Stimulated activated CD4-positive, alpha-beta T cell treated with anti-CD3 and anti-CD28 coated beads, Interleukin-1b, Interleukin-23, amount 100 ng/mL, for 1 hour (primary cell): ENCODE data around the gene ST8SIA4.

Experiments used
- DNase-seq, 2 donors: peaks; one replicate each; pipeline ENCODE4 v3.0.0-alpha.2; 2020; ENCODE audit warnings: low read depth in 2 of 2

ST8SIA4 gene

GRCh38 chr5:100867039-100867562 lies 36.0 kb downstream of the ST8SIA4 start:
- no peak for DNase-seq

DNA sequence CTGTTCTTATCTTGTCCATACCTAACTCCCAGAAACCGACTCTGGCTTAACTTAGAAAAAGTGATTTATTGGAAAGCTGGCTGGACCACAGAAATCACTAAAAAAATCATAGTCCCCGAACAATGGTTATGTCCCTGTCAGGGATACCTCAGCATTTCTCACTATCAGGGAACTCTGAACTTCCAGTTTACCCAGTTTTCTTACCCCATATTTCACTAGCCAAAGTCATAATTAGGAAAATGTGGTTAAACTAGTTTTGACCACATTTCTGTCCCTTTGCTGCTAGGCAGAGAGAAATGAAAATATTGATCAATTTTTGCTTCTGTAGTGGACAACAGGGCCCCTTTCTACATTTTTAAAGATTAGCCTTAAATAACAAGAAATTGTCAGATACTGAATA lies 38.2 kb downstream of the ST8SIA4 start:
- no peak for DNase-seq

GRCh38 chr5:100863739-100864138 lies 39.3 kb downstream of the ST8SIA4 start:
- DNase-seq = no peak

GRCh38 chr5:100861148-100861547 lies 41.9 kb downstream of the ST8SIA4 start:
- no peak for DNase-seq

GRCh38 chr5:100860407-100860806 lies 42.7 kb downstream of the ST8SIA4 start:
- DNase-seq = no peak

DNA sequence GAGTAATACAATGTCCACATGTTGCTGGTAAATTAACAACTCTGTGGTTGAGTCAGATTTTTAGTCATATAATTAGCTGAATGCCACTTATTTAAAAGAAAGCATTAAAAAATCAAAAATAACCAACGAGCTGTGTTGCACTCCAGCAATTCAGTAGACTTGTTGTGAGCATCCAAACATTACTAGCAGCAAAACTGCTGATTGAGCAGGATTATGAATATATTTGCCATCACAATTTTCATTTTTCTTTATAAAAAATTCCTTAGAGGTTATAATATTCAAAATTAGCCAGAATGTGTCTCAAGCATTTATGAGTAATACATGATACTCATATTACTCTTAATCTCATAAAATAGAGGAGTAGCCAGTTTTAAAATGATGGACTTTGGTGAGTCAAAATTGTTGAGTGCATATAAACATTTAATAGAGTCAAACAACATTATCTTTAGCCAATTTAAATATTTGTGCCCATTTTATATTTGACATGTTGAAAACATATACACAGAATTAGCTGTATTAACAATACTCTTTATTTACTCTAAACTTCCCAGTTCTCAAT lies 44.0 kb downstream of the ST8SIA4 start:
- DNase-seq = no peak

GRCh38 chr5:100856462-100856861 lies 46.6 kb downstream of the ST8SIA4 start:
- DNase-seq = no peak

DNA sequence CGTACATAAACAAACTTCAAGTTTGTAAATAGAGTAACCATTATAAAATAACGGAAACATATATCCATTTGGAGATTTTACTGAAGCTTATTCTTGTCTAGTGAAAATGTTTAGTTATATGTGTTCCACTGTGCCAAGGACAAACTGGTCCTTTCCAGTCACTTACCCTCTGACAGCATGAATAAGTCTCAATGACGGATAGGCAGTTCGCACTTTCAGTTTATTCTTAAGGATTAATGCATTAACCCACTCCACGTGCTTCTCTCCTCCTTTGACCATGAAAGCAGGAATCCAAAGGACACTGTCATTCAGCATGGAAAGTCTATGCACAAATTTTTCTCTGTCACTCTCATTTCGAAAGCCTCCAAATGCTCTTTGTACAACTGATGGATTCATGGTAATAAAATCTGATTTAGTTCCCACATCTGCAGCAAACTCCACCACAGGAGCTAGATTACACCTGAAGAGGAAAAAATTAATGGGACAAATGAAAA lies 47.1 kb downstream of the ST8SIA4 start:
- no peak for DNase-seq

GRCh38 chr5:100855295-100855694 lies 47.8 kb downstream of the ST8SIA4 start:
- no peak for DNase-seq

- DNase-seq = no peak
These were observed 48.5 kb downstream of the ST8SIA4 start for GRCh38 chr5:100854591-100854990.

- no peak for DNase-seq
These were observed 49.5 kb downstream of the ST8SIA4 start for GRCh38 chr5:100853582-100853981.

GRCh38 chr5:100852988-100853449 lies 50.1 kb downstream of the ST8SIA4 start:
- no peak for DNase-seq

DNA sequence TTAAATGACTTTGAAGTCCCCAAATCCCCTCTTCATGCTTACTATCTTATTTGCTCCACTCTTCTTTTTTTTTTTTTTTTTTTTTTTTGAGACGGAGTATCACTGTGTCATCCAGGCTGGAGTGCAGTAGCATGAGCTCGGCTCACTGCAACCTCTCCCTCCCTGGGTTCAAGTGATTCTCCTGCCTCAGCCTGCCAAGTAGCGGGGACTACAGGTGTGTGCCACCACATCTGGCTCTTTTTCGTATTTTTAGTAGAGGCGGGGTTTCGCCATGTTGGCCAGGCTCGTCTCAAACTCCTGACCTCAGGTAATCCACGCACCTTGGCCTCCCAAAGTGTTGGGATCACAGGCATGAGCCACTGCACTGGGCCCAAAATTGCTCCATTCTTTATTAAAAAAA lies 51.0 kb downstream of the ST8SIA4 start:
- DNase-seq = no peak

DNA sequence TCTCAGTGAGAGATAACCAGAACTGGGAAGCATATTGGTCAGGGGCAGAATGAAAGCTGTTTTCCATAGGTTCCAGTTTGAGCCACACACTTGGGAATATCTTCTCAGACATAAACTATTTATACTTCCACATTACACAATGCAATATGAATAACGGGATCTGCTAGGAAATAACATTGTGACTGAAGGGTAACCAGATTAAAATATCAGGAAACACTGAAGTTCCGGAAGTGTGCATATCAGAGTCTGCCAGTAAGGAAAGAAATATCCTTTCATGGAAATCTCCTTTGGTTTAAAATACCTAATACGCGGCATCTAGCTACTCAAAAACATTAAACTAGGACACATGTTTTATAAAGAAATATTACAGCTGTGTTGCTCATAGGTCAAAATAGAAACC lies 56.3 kb downstream of the ST8SIA4 start:
- no peak for DNase-seq

GRCh38 chr5:100842080-100842479 lies 61.0 kb downstream of the ST8SIA4 start:
- no peak for DNase-seq

DNA sequence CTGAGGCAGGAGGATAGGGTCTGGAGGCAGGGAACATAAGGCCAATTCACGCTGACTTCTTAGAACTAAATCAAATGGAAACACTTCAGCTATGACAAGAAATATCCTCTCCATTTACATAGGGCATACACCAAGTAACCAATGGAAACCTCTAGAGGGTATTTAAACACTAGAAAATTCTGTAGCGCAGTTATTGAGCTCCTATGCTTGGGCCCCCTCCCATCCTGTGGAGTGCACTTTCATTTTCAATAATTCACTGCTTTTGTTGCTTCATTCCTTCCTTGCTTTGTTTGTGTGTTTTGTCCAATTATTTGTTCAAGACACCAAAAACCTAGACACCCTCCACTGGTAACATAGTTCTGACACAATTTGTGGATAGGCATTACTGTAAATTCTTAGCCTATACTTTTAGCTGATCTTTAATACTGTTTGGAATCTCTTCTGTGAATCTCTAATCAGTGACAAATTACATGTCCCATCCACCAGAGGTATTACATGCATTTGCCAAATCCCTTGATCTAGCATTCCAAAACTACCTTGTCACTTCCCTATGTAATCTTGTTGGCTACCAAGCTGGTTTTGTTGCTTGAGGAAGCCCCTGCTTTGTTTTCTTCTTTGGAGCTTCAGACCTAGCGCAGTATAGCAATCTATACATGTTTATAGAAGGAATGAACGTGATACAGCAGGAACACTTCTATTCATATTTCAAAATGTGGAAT lies 61.6 kb downstream of the ST8SIA4 start:
- DNase-seq = no peak

- DNase-seq = no peak
These were observed 62.3 kb downstream of the ST8SIA4 start for GRCh38 chr5:100840789-100841188.

DNA sequence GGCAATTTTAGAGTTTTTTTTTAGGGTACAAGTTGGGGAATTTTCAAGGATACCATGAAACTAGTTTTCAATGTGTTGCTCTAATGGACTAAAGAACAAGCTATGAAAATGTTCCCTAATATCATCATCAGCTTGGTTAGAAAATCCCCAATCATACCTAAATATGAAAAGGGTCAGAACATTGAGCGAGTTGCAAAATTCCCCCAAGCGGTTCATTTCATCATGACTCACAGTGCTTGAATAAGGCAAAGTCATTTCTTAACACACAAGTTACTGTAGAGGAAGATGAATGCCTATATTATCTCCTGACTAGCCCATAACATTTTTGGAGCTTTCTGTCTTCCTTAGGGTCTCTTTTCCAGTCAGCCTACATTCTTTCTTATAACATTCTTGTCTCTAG lies 62.7 kb downstream of the ST8SIA4 start:
- DNase-seq = no peak

DNA sequence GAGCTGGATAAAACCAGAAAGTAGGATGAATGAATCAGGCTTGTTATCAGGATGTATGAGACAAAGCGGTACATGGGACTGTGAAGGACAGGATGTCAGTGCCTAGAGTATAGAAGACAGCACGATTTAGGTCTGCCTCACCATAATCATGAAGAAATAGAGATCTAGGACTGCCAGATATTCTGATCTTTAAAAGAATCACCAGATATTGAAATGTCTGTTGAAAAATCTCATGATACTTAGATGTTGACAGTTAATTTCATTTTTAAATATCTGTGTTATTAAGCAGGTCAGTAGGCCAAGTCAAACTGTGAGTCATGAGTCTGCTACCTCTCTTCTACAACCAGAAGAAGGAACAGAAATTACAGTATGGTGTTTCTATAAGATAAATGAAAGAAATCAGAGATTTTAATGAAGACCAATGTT lies 65.0 kb downstream of the ST8SIA4 start:
- no peak for DNase-seq

GRCh38 chr5:100834519-100834918 lies 68.6 kb downstream of the ST8SIA4 start:
- no peak for DNase-seq

GRCh38 chr5:100832252-100833230 lies 70.5 kb downstream of the ST8SIA4 start:
- no peak for DNase-seq

- no peak for DNase-seq
These were observed 74.2 kb downstream of the ST8SIA4 start for GRCh38 chr5:100828898-100829356.
